ENCODE data around the gene TSACC.

DNA sequence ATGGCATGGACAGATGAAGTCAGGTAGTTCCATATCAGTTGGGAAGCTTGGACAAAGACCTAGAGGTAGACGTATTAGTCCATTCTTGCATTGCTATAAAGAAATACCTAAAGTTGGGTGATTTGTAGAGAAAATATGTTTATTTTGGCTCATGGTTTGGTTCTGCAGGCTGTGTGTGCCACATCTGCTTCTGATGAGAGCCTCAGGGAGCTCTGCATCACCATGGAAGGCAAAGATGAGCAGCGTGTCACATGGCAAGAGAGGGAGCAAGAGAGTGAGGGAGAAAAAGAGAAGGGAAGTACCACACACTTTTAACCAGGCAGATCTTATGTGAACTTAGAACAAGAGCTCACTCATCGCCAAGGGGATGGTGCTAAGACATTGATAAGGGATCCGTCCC, 9.0 kb downstream of the TSACC start:
- TF ChIP-seq, protein P1, sequence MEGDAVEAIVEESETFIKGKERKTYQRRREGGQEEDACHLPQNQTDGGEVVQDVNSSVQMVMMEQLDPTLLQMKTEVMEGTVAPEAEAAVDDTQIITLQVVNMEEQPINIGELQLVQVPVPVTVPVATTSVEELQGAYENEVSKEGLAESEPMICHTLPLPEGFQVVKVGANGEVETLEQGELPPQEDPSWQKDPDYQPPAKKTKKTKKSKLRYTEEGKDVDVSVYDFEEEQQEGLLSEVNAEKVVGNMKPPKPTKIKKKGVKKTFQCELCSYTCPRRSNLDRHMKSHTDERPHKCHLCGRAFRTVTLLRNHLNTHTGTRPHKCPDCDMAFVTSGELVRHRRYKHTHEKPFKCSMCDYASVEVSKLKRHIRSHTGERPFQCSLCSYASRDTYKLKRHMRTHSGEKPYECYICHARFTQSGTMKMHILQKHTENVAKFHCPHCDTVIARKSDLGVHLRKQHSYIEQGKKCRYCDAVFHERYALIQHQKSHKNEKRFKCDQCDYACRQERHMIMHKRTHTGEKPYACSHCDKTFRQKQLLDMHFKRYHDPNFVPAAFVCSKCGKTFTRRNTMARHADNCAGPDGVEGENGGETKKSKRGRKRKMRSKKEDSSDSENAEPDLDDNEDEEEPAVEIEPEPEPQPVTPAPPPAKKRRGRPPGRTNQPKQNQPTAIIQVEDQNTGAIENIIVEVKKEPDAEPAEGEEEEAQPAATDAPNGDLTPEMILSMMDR (IDR thresholded peaks at IDR 0.05), result no peak
- TF ChIP-seq POLR2A (IDR thresholded peaks at IDR 0.05), result no peak
